Measurements from ENCODE around the gene CCDC159.
A peak's percentile ranks its signal among the peaks of the same experiment; 100 is the strongest.
"Not testable (repeated sequence)": the region's sequence is repeated elsewhere in the genome, so short reads cannot be mapped to it uniquely, and the experiment has no call there.

Gene CCDC159, protein sequence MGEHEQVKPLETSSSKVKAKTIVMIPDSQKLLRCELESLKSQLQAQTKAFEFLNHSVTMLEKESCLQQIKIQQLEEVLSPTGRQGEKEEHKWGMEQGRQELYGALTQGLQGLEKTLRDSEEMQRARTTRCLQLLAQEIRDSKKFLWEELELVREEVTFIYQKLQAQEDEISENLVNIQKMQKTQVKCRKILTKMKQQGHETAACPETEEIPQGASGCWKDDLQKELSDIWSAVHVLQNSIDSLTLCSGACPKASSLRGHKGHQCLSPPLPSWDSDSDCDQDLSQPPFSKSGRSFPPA

DNA sequence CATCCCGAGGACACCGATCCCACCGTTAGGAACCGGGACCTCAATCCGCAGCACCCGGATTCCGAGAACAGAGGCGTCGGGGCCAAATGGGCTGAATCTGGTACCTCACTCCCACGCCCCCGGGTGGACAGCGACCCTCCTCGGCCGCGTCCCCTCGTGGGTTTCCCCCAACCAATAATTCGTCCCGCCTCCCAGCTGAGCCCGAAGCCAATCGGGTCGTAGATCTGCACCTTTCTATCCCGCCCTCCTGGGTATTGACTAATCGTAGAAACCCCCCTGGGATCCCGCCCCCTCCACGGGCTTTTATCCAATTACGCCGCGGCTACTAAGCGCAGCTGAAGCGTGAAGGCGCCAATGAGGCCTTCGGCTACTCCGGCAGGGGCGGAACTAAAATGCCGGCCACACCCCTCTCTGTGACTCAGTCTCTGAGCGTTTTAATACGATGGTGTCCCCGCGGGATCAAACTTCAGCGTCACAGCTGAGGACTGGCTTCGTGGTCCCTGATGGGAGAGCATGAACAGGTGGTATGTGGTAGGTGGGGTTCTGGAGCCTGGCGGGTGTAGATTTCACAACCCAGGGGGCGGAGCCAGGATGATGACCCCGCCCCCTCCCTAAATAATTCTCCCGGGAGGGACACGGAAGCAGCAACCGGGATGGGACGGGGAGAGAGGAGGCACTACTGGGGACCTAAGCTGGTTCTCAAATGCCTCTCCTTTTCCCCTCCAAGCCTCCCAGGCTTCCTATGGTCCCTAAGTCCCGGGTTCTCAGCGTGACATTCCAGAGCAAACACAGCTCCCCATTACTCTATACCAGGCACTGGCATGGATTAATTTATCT, at the start of gene CCDC159, which contains the start of gene TMEM205:
Gene CCDC159, plus strand, starts transcription at position 416 of the 837 bp plus-strand sequence. Its CDS starts 88 bp downstream, at position 504.
Gene TMEM205, minus strand, starts transcription at position 165 of the 837 bp plus-strand sequence. CDS start 649 bp downstream, outside the sequence.
- DNase-seq (ENCODE audit: low spot score), result peak; percentile 99

DNA sequence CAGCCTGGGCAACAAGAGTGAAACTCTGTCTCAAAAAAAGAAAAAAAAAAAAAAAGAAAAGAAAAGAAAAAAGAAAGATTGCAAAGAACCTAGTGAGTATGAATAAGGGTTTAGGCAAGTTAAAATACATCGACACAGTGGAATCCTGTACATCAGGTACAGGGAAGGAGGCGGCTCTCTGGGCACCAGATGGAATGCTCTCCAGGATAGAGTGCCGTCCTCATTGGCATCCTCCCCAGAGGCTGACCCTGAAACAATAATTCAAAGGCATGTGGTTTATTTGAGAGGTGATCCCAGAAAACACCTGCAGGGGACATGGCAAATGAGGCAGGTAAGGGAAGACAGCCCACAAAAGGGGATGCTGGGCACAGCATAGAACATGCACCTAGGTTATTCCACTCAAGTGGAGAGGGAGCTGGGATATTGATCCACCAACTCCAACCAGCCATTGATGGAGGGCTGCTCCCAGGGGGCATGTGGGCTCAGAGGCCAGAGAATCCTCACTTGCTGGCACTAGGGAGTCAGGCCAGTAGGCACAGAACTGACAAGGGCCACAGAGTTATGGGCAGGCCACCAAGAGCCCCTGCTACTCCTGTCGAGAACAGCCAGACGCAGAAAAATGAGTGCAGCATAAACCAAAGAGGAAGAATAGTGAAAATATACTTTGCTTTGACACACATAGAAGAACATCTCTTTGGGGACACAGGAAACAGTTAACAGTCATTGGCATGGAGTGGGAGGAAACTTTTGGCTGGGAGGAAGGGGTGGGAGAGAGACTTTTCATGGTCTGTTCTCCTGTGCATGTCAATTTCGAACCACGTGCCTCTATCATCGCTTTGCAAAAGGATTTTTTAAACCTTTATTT, 46.1 kb upstream of the CCDC159 start:
- no peak for DNase-seq (ENCODE audit: low spot score)

DNA sequence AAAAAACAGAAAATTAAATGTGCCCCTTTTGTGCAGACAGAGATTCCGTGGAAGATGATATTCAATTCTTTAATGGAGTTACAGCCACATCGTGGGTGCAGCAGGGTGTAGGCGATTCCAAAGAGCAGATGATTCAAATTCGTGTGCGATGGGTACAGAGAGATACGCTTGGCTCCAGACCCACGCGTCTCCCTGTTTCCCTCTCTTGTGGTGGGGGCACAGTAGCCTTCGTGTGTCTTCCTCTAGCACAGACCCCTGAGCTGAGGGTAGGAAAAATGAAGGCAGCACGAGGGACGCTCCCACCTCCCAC, 45.6 kb upstream of the CCDC159 start:
- no peak for DNase-seq (ENCODE audit: low spot score)

DNA sequence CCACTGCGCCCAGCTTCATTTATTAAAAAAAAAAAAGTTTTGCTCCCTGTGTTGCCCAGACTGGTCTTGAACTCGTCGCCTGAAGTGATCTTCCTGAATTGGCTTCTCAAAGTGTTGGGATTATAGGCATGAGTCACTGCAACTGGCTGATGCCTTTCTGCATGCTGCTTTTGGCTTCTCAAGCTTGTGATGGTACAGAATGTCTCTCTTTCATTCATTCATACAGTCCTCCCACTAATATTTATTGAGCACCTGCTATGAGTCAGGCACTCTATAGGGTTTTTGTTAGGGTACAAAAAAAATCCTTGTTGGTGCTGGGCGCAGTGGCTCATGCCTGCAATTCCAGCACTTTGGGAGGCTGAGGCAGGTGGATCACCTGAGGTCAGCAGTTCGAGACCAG, 41.4 kb upstream of the CCDC159 start:
- no peak for DNase-seq (ENCODE audit: low spot score)

DNA sequence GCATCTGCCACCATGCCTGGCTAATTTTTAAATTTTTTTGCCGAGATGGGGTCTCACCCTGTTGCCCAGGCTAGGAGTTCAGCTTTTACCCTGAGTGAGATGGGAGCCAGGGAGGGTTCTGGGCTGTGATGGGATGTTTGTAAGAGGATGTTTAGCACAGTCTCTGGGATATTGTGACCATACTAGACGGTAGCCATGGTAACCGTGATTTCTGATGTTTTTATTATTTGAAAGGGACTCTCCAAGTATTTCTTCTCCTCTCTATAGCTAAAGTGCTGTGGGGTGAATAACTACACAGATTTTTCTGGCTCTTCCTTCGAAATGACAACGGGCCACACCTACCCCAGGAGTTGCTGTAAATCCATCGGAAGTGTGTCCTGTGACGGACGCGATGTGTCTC, 40.0 kb upstream of the CCDC159 start:
- DNase-seq (ENCODE audit: low spot score), result no peak

DNA sequence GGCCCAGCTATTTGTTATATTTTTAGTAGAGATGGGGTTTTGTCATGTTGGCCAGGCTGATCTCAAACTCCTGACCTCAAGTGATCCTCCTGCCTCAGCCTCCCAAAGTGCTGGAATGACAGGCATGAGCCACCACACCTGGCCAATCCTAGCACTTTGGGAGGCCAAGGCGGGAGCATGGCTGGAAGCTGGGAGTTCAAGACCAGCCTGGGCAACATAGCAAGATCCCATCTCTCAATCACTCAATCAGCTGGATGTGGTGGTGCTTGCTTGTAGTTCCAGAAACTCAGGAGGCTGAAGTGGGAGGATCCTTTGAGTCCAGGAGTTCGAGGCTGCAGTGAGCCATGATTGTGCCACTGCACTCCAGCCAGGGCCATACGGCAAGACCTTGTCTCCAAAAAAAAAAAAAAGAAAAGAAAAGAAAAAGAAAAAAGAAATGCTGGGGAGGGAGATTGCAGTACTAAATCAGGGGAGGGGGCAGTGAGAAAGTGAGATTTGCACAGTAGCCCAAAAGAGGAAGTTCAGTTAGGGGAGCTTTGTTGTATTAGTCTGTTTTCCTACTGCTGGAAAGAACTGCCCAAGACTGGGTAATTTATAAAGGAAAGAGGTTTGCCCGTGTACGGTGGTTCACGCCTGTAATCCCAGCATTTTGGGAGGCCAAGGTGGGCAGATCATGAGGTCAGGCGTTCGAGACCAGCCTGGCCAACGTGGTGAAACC, 25.9 kb upstream of the CCDC159 start:
- not testable (repeated sequence) for DNase-seq (ENCODE audit: low spot score)

DNA sequence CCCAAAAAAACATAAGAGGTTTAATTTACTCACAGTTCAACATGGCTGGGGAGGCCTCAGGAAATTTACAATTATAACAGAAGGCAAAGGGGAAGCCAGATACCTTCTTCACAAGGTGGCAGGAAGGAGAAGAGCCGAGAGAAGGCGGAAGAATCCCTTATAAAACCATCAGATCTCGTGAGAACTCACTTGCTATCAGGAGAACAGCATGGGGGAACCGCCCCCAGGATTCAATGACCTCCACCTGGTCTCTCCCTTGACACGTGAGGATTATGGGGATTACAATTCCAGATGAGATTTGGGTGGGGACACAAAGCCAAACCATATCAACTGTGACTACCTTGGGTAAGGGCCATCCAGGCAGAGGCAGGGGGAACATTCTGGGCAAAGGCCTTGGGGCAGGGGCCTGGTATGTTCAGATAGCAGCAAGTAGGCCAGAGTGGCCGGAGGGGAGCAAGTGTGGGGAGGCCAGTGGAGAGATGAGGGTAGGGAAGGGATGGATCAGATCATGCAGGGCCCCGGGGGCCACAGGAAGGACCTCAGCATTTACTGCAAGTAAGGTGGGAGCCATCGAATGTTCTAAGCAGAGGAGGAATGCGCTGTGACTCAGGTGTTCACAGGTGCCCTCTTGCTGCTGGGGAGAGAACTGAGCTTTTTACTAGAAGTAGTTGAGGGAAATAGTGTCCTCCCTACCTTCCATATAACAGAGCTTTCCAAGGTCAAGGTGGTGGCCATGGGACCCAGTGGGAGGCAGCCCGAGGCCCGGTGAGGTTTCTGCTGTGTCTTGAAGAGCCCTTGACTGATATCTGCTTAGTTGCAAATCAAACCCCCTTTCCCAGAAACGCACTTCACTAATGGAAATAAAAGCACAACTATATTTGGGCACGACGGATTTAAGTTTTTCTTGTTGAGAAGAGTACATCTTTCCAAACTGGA, 24.9 kb upstream of the CCDC159 start:
- no peak for DNase-seq (ENCODE audit: low spot score)

DNA sequence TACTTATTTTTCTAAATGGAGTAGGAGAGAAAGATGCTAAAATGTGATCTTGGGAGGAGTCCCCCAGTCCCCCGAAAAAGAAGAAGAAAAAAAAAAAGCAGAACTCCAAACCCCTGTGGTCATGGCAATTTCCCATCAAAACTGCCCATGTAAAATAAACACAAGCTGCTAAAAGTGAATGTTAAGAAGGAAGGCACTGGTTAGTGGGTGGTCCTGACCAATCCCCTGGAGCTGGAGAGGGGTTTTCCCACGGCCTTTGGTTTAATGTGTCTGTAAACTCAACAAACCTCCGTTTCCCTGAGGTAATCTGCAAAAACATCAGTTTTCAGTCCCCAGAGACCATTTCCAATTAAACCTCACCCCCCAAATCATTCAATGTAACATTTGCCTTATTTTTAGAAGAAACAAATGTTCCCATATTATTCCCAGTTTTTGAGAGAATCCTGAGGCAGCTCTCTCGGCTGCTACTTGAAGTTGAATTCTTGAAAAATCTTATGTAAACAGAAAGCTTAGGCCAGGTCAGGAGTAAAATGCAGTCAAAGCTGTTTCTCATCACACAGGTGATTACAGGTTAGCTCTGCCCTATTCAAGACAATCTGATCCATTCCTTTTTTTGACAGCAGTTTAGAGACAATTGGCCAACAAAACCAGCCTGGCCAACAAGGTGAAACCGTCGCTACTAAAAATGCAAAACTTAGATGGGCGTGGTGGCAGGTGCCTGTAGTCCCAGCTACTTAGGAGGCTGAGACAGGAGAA, 23.9 kb upstream of the CCDC159 start:
- no peak for DNase-seq (ENCODE audit: low spot score)

DNA sequence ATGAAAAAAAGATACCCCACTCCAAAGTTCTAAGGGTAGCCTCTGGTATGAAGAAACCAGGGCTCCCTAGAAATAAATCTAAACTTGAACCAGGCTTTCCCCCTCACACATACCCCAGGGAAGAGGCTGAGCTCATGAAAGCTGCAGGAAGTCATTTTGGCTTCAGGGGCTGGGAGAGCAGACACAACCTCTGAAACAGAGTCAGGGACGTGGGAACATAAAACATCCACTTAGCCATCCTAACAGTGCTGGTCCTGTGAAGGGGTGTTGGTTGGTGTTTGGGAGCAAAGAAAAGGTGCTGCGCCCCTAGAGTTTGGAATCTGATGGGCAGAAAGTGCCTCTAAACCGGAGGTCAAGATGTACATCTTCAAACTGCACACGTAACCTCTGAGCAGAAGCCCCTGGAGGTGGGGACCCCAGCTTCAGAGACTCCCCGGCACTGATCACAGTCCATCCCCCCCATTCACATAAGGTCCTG, 22.7 kb upstream of the CCDC159 start:
- DNase-seq (ENCODE audit: low spot score), result no peak

DNA sequence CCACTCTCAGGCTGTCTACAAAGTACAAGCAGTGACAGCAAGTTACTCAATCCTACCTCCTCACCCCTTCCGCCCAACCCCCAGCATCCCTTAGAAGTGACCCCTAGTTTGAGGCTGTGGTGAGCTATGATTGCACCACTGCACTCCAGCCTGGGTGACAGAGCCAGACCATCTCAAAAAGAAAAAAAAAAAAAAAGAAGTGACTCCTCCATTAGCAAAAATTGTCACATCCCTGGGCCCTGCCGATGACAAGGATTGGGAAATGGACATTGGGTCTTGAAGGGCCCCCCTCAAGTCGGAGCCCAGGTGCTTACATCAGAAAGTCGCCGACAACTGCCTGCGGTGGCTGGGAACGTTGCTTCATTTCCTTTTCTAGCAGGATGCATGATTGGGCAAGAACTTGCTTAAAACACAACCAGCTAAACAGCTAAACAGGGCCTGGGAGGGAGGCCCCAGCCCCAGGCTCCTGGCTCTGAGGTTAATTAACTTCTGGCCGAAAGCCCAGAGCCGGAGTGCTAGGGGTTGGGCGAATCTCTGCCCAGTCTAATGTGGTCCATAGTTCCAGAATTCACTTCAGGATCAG, 22.1 kb upstream of the CCDC159 start:
- DNase-seq (ENCODE audit: low spot score), result peak; percentile 78

DNA sequence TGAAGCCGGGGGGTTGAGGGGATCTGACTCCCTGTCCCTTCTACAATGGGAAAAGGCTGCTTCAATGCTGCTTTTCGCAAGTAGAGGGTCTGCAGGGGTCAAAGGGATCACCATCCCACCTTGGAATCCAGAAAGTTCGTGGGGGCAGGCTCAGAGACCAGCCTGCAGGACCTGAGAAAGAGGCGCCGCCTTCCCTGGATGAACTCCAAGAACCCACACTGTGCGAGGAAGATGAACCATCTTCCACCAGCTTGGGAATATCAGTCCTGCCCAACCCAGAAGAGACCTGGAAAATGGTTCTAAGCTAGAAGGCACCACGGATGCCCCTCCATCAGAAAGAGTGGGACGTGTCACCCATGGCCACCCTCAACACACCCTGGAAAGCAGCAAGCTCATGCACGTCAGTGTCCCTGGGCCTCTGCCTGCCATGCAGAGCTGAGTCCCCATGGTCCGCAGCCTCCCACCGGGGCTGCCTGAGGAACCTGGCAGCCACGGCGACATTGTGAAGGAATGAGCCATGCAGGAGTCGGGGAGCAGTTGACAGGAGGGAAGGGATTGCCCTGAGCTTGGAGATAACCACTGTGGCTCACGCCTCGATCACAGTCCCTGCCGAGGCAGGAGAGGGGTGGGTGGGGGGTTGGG, 21.4 kb upstream of the CCDC159 start:
- DNase-seq (ENCODE audit: low spot score), result no peak

DNA sequence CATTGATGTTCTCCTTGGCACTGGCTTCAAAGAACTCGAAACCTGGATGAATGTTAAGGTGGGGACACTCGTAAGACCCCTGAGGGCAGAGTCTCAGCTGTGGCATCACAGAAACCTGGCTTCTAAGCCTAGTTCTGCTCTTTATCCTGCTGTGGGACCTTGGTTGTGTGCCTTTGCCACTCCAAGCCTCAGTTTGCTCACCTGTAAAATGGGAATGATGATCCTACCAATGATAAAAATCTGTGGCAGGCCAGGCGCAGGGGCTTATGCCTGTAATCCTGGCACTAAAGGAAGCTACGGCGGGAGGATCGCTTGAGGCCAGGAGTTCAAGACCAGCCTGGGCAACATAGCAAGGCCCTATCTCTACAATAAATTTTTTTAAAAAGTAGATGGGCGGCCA, 20.8 kb upstream of the CCDC159 start:
- no peak for DNase-seq (ENCODE audit: low spot score)

DNA sequence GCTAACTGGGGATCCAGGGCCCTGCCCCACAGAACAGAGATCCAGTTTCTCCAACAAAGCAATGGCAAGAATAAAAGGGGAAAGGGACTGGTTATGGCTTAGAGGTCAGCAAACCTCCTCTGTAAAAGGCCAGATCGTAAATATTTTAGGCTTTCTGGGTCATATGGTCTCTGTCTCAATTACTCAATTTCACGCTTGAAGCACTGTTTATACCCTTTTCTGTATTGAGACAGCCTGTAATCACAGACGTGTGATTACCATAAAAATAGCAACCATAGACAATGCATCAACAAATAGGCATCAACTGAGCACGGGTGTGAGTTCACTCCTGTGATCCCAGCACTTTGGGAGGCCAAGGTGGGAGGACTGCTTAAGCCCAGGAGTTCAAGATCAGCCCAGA, 16.2 kb upstream of the CCDC159 start:
- DNase-seq (ENCODE audit: low spot score), result no peak

DNA sequence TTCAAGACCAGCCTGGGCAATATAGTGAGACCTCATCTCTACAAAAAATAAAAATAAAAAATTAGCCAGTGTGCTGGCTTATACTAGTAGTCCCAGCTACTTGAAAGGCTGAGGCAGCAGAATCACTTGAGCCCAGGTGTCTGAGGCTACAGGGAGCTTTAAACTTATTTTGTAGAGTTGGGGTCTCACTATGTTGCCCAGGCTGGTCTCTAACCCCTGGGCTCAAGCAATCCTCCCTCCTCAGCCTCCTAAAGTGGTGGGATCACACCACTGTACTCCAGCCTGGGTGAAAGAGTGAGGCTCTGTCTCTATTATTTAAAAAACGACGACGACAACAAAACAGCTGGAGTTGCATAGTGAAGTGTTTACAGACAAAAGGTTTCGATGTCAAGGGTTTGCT, 14.8 kb upstream of the CCDC159 start:
- no peak for DNase-seq (ENCODE audit: low spot score)

DNA sequence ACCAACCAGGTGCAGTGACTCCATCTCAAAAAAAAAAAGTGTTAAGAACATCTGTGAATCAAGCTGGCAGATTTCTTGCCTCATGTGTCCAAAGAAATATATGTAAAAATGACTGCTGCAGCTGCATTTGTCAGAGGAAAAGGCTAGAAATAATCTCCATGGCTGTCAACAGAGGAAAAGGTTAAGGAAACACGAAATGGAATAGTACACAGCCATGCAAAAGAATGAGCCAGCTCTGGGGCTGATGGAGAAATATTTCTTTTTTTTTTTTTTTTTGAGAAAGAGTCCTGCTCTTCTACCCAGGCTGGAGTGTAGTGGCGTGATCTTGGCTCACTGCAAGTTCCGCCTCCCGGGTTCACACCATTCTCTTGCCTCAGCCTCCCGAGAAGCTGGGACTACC, 13.5 kb upstream of the CCDC159 start:
- DNase-seq (ENCODE audit: low spot score), result no peak

DNA sequence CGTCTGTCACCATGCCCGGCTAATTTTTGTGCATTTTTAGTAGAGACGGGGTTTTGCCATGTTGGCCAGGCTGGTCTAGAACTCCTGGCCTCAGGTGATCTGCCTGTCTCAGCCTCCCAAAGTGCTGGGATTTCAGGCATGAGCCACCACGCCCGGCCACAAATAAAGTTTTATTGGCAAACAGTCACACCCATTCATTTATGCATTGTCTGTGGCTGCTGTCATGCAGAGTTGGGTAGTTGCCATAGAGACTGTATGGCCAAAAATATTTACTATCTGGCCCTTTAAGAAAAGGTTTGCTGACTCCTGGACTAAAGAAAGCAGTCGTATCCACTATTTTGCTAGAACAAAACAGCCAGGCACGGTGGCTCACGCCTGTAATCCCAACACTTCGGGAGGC, 12.5 kb upstream of the CCDC159 start:
- DNase-seq (ENCODE audit: low spot score), result not testable (repeated sequence)

DNA sequence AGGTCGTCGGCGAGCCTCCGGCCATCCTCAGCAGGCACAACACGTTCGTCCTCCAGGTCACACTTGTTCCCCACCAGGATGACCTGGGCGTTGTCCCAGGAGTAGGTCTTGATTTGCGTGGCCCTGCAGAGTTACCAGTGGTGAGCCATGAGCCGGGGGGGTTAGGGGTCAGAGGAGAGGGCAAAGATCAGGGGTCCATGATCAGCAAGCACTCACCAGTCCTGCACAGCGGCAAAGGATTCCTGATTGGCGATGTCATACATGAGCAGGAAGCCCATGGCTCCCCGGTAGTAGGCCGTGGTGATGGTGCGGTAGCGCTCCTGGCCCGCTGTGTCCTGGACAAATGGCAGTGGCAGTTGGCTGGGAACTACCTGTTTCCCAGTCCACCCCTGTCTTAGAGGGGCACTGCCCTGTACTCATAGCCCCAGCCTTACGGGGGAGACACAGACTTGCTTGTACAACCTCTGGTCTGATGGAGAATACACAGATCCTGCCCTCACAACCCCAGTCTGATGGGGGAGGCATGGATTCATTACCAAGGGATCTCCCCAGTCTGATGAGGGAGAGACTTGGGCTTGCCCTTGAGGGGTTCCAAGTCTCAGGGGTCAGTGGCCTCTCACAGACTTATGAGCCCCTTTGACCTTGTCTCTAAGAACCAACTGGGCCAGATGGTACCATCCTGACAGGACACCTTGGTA, 10.7 kb upstream of the CCDC159 start:
- no peak for DNase-seq (ENCODE audit: low spot score)

DNA sequence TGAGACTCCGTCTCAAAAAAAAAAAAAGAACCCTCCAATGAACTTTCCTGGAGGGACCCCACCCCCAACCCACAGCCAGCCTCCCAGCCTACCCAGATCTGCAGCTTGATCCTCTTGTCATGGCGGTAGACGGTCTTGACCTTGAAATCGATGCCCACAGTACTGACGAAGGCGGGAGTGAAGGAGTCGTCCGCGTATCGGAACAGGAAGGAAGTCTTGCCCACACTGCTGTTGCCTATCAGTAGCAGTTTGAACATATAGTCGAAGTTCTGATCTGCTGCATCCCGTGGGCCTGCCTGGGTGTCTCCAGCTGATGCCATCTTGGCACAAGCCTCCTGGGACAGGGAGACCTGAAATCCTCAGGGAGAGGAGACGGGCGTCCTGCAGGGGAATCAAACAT, 9.2 kb upstream of the CCDC159 start:
- no peak for DNase-seq (ENCODE audit: low spot score)
